Esophagus muscularis mucosa (tissue), 4 donors: ENCODE data around the gene LRCOL1. TPM values are rescaled to one million over a fixed set of nuclear protein-coding genes. Genes with fewer than 3 reads are reported as not detected.
"Not testable (repeated sequence)": the region's sequence is repeated elsewhere in the genome, so short reads cannot be mapped to it uniquely, and the experiment has no call there.

Source experiments
- DNase-seq: peaks from one replicate; pipeline ENCODE4 v3.0.0-alpha.2; 2017; ENCODE audit errors: extremely low spot score
- H3K27ac ChIP-seq, 4 donors: fragments of 200-600 bp; sonication (generic); replicated peaks in 1 of 4; 1 replicate in 3 of 4; 2 replicates in 1 of 4; pipeline ENCODE4 v1.5.1; 2016 to 2019; ENCODE audit warnings: mild to moderate bottlenecking in 1 of 4
- H3K27me3 ChIP-seq, 4 donors: fragments of 200-600 bp; sonication (generic); one replicate each; pipeline versions ENCODE4 v1.5.1 to v1.6.0; 2016 to 2019
- H3K36me3 ChIP-seq, 4 donors: fragments of 200-600 bp; sonication (generic); one replicate each; pipeline ENCODE4 v1.5.1; 2016 to 2019
- H3K4me1 ChIP-seq, 4 donors: fragments of 200-600 bp; sonication (generic); one replicate each; pipeline ENCODE4 v1.5.1; 2016 to 2019
- H3K4me3 ChIP-seq, 4 donors: fragments of 200-600 bp; sonication (generic); 1 replicate in 2 of 4; 2 replicates in 2 of 4; pipeline ENCODE4 v1.5.1; 2016 to 2019; ENCODE audit warnings: mild to moderate bottlenecking in 4 of 4, moderate library complexity in 1 of 4
- H3K9me3 ChIP-seq, 4 donors: fragments of 200-600 bp; sonication (generic); 1 replicate in 3 of 4; 2 replicates in 1 of 4; pipeline ENCODE4 v1.5.1; 2016 to 2019
- EP300 ChIP-seq: sonication (generic); formaldehyde crosslinking; IDR thresholded peaks from one replicate; pipeline ENCODE4 v1.6.1; 2017; ENCODE audit warnings: antibody characterized with exemption
- POLR2A ChIP-seq: fragments of 450-650 bp; IDR thresholded peaks from one replicate; pipeline ENCODE4 v1.6.1; 2017; ENCODE audit warnings: antibody characterized with exemption, moderate library complexity, mild to moderate bottlenecking, low read depth
- POLR2AphosphoS5 ChIP-seq, 2 donors: sonication (generic); formaldehyde crosslinking; IDR thresholded peaks; one replicate each; pipeline ENCODE4 v1.6.1; 2017; ENCODE audit warnings: antibody characterized with exemption in 2 of 2
- WGBS: methylation state at CpG from one replicate; pipeline ENCODE4 v1.1.5; 2018; 5-methylcytosine and 5-hydroxymethylcytosine counted together
- intact Hi-C: fragments of 100-400 bp; cut with DNase I; formaldehyde crosslinking; loops from one replicate; pipeline ENCODE4 v1.15.1; 2023
- total RNA-seq, 4 donors: library from RNA; depleted of rRNA; stranded (reverse); fragments of >200 nt; gene quantifications; one replicate each; pipeline versions ENCODE4 v1.1.0 to v1.2.1, GENCODE V29; 2016
- TF ChIP-seq, protein P1 (sequence below), 3 experiments: fragments of 200-600 bp in 2 of 3; fragments of 450-650 bp in 1 of 3; sonication (generic) in 2 of 3; IDR thresholded peaks; one replicate each; pipeline ENCODE4 v1.5.1; 2017 to 2019; ENCODE audit warnings: antibody characterized with exemption in 3 of 3, mild to moderate bottlenecking in 2 of 3, moderate library complexity in 1 of 3

The LRCOL1 gene
- total RNA-seq, 4 donors from 2014 or later, result not detected

DNA sequence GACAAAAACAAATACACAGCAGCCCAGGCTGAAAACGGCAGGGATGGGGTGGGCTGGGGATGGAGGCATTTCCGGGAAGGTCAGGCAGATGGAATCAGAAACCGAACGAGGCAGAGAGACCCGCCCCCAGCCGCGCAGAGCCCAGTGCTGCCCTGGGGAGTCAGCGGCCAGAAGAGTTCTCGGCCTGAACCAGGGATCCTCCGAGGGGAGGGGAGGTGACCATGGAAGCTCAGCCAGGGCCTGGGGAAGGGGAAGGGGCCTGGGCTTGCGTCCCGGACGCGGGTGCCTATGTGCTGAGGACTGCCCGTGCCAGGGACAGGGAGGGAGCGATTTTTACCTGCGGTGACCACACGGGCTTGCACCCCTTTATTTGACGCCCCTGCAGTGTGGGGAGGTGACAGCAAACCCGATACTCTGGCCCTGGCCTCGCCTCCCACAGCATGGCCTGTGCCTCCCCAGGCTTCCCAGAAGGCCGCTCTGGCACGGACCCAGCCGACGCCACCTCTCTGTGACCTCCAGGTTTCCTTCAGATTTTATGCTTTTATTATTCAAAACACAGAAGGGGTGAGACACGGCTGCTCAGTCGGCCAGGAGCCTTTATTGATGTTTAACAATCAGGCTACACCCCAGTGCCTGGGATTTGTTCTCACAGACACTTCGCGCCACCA is 7.7 kb downstream of the LRCOL1 start:
- H3K9me3 ChIP-seq, result no peaks in the 10 kb centered on the region

GRCh38 chr12:132601171-132601883 is 9.1 kb downstream of the LRCOL1 start:
- Histone ChIP-seq H3K27me3 (peaks cover 0 to 53% (median 18%) of the 10 kb centered on the region in 4 donors), H3K9me3 (no peaks in the 10 kb centered on the region), H3K36me3 (no peaks in the 10 kb centered on the region), H3K4me1 (peaks cover 15 to 50% (median 38%) of the 10 kb centered on the region in 4 donors), H3K4me3 (peak overlapping the region; percentile 51 to 60 (median 52)), H3K27ac (no peak overlapping the region)
- DNase-seq, result no peak
- intact Hi-C loops, result no loop called here
- TF ChIP-seq, protein P1, sequence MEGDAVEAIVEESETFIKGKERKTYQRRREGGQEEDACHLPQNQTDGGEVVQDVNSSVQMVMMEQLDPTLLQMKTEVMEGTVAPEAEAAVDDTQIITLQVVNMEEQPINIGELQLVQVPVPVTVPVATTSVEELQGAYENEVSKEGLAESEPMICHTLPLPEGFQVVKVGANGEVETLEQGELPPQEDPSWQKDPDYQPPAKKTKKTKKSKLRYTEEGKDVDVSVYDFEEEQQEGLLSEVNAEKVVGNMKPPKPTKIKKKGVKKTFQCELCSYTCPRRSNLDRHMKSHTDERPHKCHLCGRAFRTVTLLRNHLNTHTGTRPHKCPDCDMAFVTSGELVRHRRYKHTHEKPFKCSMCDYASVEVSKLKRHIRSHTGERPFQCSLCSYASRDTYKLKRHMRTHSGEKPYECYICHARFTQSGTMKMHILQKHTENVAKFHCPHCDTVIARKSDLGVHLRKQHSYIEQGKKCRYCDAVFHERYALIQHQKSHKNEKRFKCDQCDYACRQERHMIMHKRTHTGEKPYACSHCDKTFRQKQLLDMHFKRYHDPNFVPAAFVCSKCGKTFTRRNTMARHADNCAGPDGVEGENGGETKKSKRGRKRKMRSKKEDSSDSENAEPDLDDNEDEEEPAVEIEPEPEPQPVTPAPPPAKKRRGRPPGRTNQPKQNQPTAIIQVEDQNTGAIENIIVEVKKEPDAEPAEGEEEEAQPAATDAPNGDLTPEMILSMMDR (IDR thresholded peaks at IDR 0.05), result no peak
- TF ChIP-seq EP300 (no peak), POLR2A (no peak), POLR2AphosphoS5 (IDR thresholded peaks at IDR 0.05) (no peak)
- WGBS, result 78% methylated on average over 26 of the region's 31 CpGs

More for the DNA sequence above, 7.7 kb downstream of the LRCOL1 start:
- DNase-seq, result no peak
- peaks cover 13 to 45% (median 36%) of the 10 kb centered on the region in 4 donors for H3K4me1 ChIP-seq
- TF ChIP-seq POLR2A (no peak), EP300 (no peak)
- intact Hi-C loops, result no loop called here
- WGBS, result 70% methylated on average over 20 of the region's 29 CpGs
- H3K4me3 ChIP-seq, result peak overlapping the region; percentile 43 to 54 (median 45)
- peak overlapping the region; percentile 57 to 79 (median 65) for H3K27ac ChIP-seq
- H3K36me3 ChIP-seq, result no peaks in the 10 kb centered on the region
- H3K27me3 ChIP-seq, result peaks cover 0 to 66% (median 18%) of the 10 kb centered on the region in 4 donors

DNA sequence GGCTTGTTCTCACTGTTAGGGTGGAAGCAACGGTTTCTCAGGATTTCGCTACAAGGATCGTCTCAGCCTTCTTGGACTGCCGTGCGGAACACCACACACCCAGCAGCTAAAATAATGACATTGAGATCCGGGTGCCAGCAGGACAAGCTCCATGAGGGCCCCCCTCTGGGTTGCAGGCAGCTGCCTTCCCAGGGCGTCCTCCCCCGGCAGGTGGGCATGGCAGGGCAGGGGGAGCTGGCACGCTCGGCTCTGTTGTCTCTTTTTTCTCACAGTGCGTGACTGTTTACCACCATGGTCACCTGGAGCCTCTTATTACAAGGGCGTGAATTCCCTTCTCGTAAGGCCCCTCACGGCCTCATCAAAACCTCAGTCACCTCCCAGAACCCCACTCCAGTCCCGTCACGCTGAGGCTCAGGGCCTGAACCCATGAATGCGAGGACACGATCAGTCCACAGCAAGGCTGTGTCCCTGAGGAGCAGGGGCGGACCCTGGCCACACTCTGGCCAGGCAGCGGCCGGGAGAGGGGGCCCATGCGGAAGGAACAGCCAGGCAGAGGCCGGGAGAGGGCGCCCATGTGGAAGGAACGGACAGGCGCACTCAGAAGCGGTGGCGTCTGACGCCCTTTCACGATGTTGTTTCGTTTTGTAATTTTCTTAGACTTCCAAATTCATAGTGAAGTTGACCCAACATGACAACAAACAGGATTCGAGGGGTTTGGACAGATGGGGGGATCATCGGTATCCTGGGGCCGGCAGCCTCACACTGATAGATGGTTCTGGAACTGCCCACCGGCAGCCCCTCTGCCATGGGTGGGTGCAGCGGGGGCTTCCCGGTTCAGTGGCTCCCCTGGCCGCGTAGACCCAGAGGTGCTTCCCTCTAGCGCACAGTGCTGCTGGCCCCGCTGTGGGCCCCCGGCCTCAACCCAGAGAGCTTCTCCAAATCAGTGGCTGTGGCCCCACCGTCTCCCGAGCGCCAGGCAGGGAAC is 10.0 kb downstream of the LRCOL1 start:
- 24% methylated on average over 35 of the region's 45 CpGs for WGBS
- no peak for DNase-seq
- TF ChIP-seq POLR2A (no peak), EP300 (no peak), POLR2AphosphoS5 (IDR thresholded peaks at IDR 0.05) (peak in 1 of 2 donors; percentile 55)
- TF ChIP-seq, protein P1 (IDR thresholded peaks at IDR 0.05), result peak; percentile 64 to 70 (median 68)
- Histone ChIP-seq H3K27ac (peak overlapping the region; percentile 41 to 57 (median 48)), H3K9me3 (no peaks in the 10 kb centered on the region), H3K4me3 (peak overlapping the region; percentile 51 to 60 (median 52)), H3K36me3 (no peaks in the 10 kb centered on the region), H3K27me3 (peaks cover 0 to 49% (median 18%) of the 10 kb centered on the region in 4 donors), H3K4me1 (peaks cover 15 to 50% (median 38%) of the 10 kb centered on the region in 4 donors)
- intact Hi-C loops, result no loop called here

- H3K36me3 ChIP-seq, H3K4me3 ChIP-seq, DNase-seq, intact Hi-C loops, H3K27ac ChIP-seq, H3K9me3 ChIP-seq: not testable (repeated sequence)
- Histone ChIP-seq H3K4me1 (peaks cover 15 to 50% (median 35%) of the 10 kb centered on the region in 4 donors), H3K27me3 (peaks cover 0 to 40% (median 14%) of the 10 kb centered on the region in 4 donors)
- WGBS, result 75% methylated on average over 5 of the region's 6 CpGs
These were observed 10.9 kb downstream of the LRCOL1 start for GRCh38 chr12:132599502-132599901.
